H9 (cell line): ENCODE data around the gene MGAT5B. TPM values are rescaled to one million over a fixed set of nuclear protein-coding genes. Genes with fewer than 3 reads are reported as not detected.

Experiments used
- DNase-seq: peaks from one replicate; pipeline ENCODE4 v3.0.0-alpha.2; 2017
- H2AFZ ChIP-seq: one replicate; pipeline ENCODE4 v1.6.1; 2013; ENCODE audit warnings: mild to moderate bottlenecking, low read length, control low read depth, moderate library complexity
- H2AK5ac ChIP-seq: 2 replicates; pipeline ENCODE4 v1.6.1; 2013; ENCODE audit warnings: low read length, control low read depth, mixed read lengths; ENCODE audit not compliant: insufficient read length
- H2BK120ac ChIP-seq: one replicate; pipeline ENCODE4 v1.6.1; 2013; ENCODE audit warnings: low read depth, mild to moderate bottlenecking, low read length, control low read depth, inconsistent platforms; ENCODE audit not compliant: poor library complexity, severe bottlenecking
- H2BK12ac ChIP-seq: 2 replicates; pipeline ENCODE4 v1.6.1; 2013; ENCODE audit warnings: low read length, control low read depth, mixed read lengths, low read depth; ENCODE audit not compliant: insufficient read length
- H2BK15ac ChIP-seq: 2 replicates; pipeline ENCODE4 v1.6.1; 2013; ENCODE audit warnings: low read depth, low read length, control low read depth
- H2BK20ac ChIP-seq: one replicate; pipeline ENCODE4 v1.6.1; 2013; ENCODE audit warnings: low read depth, mild to moderate bottlenecking, low read length, control low read depth, inconsistent platforms; ENCODE audit not compliant: poor library complexity, severe bottlenecking
- H2BK5ac ChIP-seq: 2 replicates; pipeline ENCODE4 v1.6.1; 2013; ENCODE audit warnings: low read length, control low read depth, mixed read lengths; ENCODE audit not compliant: insufficient read length
- H3K14ac ChIP-seq: 2 replicates; pipeline ENCODE4 v1.6.1; 2013; ENCODE audit warnings: low read length, control low read depth; ENCODE audit not compliant: insufficient read depth
- H3K18ac ChIP-seq: 2 replicates; pipeline ENCODE4 v1.6.1; 2013; ENCODE audit warnings: low read depth, mild to moderate bottlenecking, mixed read lengths, low read length, control low read depth; ENCODE audit not compliant: insufficient read length
- H3K23ac ChIP-seq: 2 replicates; pipeline ENCODE4 v1.6.1; 2013; ENCODE audit warnings: low read length, control low read depth, mixed read lengths, low read depth; ENCODE audit not compliant: insufficient read length
- H3K23me2 ChIP-seq: 2 replicates; pipeline ENCODE4 v1.6.1; 2013; ENCODE audit warnings: low read depth, mild to moderate bottlenecking, mixed read lengths, low read length, control low read depth; ENCODE audit not compliant: insufficient read length, poor library complexity, severe bottlenecking
- H3K27ac ChIP-seq: 2 replicates; pipeline ENCODE4 v1.5.1; 2013; ENCODE audit warnings: low read length, control low read depth, mixed read lengths, low read depth; ENCODE audit not compliant: insufficient read length
- H3K27me3 ChIP-seq: 2 replicates; pipeline ENCODE4 v1.6.1; 2013; ENCODE audit warnings: low read length, control low read depth, inconsistent platforms; ENCODE audit not compliant: insufficient read depth
- H3K4ac ChIP-seq: 2 replicates; pipeline ENCODE4 v1.6.1; 2013; ENCODE audit warnings: low read depth, mild to moderate bottlenecking, control low read depth, inconsistent platforms, low read length, moderate library complexity
- H3K4me1 ChIP-seq: 2 replicates; pipeline ENCODE4 v1.6.1; 2013; ENCODE audit warnings: low read length, control low read depth, inconsistent platforms; ENCODE audit not compliant: insufficient read depth
- H3K4me2 ChIP-seq: 2 replicates; pipeline ENCODE4 v1.6.1; 2013; ENCODE audit warnings: low read length, control low read depth, mixed read lengths; ENCODE audit not compliant: insufficient read length, insufficient read depth
- H3K56ac ChIP-seq: 2 replicates; pipeline ENCODE4 v1.6.1; 2013; ENCODE audit warnings: low read depth, mild to moderate bottlenecking, mixed read lengths, low read length, control low read depth; ENCODE audit not compliant: insufficient read length
- H3K79me1 ChIP-seq: 2 replicates; pipeline ENCODE4 v1.6.1; 2013; ENCODE audit warnings: low read depth, mild to moderate bottlenecking, moderate library complexity, low read length, control low read depth, inconsistent platforms; ENCODE audit not compliant: insufficient read depth, poor library complexity, severe bottlenecking
- H3K79me2 ChIP-seq: 2 replicates; pipeline ENCODE4 v1.6.1; 2013; ENCODE audit warnings: low read length, control low read depth, inconsistent platforms; ENCODE audit not compliant: insufficient read depth
- H3K9ac ChIP-seq: 2 replicates; pipeline ENCODE4 v1.6.1; 2013; ENCODE audit warnings: low read length, control low read depth, mixed read lengths; ENCODE audit not compliant: insufficient read length; ENCODE audit errors: extremely low read depth
- H3K9me3 ChIP-seq: one replicate; pipeline ENCODE4 v1.6.1; 2013; ENCODE audit warnings: low read depth, low read length, inconsistent platforms; ENCODE audit not compliant: control insufficient read depth
- H3T11ph ChIP-seq: one replicate; pipeline ENCODE4 v1.6.1; 2013; ENCODE audit warnings: mild to moderate bottlenecking, low read length, control low read depth, inconsistent platforms
- H4K20me1 ChIP-seq: one replicate; pipeline ENCODE4 v1.6.1; 2013; ENCODE audit not compliant: control insufficient read depth, insufficient read length, insufficient read depth
- H4K5ac ChIP-seq: 2 replicates; pipeline ENCODE4 v1.6.1; 2013; ENCODE audit warnings: low read depth, mild to moderate bottlenecking, mixed read lengths, low read length, control low read depth; ENCODE audit not compliant: insufficient read length
- H4K8ac ChIP-seq: replicated peaks from 2 replicates; pipeline ENCODE4 v1.6.1; 2013; ENCODE audit warnings: low read length, control low read depth, mixed read lengths, low read depth; ENCODE audit not compliant: insufficient read length
- H4K91ac ChIP-seq: 2 replicates; pipeline ENCODE4 v1.6.1; 2013; ENCODE audit warnings: low read depth, mild to moderate bottlenecking, moderate library complexity, mixed read lengths, low read length, control low read depth; ENCODE audit not compliant: insufficient read length
- H3K27ac Mint-ChIP-seq, 3 experiments: 2 replicates in 2 of 3; 3 replicates in 1 of 3; pipeline ENCODE4 v1.8.0; 2020 to 2021; ENCODE audit warnings: mixed read lengths in 3 of 3, mild to moderate bottlenecking in 1 of 3, moderate library complexity in 1 of 3
- H3K27me3 Mint-ChIP-seq: 2 replicates; pipeline ENCODE4 v1.8.0; 2021; ENCODE audit warnings: low read depth, mild to moderate bottlenecking, moderate library complexity, mixed read lengths
- H3K36me3 Mint-ChIP-seq, 3 experiments: 2 replicates in 2 of 3; 3 replicates in 1 of 3; pipeline ENCODE4 v1.8.0; 2020 to 2021; ENCODE audit warnings: low read depth in 3 of 3, mixed read lengths in 3 of 3; ENCODE audit not compliant: insufficient read depth in 1 of 3
- H3K4me1 Mint-ChIP-seq, 2 experiments: 2 replicates each; pipeline ENCODE4 v1.8.0; 2020; ENCODE audit warnings: mixed read lengths in 2 of 2
- H3K4me3 Mint-ChIP-seq, 2 experiments: 2 replicates in 1 of 2; 3 replicates in 1 of 2; pipeline ENCODE4 v1.8.0; 2020 to 2021; ENCODE audit warnings: mild to moderate bottlenecking in 2 of 2, mixed read lengths in 2 of 2, moderate library complexity in 1 of 2
- H3K9me3 Mint-ChIP-seq, 2 experiments: 2 replicates in 1 of 2; 3 replicates in 1 of 2; pipeline ENCODE4 v1.8.0; 2020; ENCODE audit warnings: mild to moderate bottlenecking in 2 of 2, mixed read lengths in 2 of 2, moderate library complexity in 1 of 2
- WGBS: extraction: QIAGEN DNeasy Blood & Tissue Kit; methylation state at CpG from one replicate; pipeline ENCODE4 v1.1.7; 2013; ENCODE audit warnings: missing lambda C conversion rate, low lambda C conversion rate, mixed read lengths; ENCODE audit not compliant: insufficient read length; ENCODE audit errors: extremely low coverage; 5-methylcytosine and 5-hydroxymethylcytosine counted together
- total RNA-seq: library from RNA; stranded (reverse); gene quantifications from 2 replicates; pipeline ENCODE4 v1.2.1, GENCODE V29; 2021
- TF ChIP-seq, protein P1 (sequence below): fragments of 200-600 bp; sonication (generic); conservative IDR thresholded peaks from 3 replicates; pipeline ENCODE4 v1.8.0; 2021; ENCODE audit warnings: antibody characterized with exemption, mild to moderate bottlenecking

MGAT5B gene
- total RNA-seq, 1 experiment from 2014 or later = 4.9 TPM

DNA sequence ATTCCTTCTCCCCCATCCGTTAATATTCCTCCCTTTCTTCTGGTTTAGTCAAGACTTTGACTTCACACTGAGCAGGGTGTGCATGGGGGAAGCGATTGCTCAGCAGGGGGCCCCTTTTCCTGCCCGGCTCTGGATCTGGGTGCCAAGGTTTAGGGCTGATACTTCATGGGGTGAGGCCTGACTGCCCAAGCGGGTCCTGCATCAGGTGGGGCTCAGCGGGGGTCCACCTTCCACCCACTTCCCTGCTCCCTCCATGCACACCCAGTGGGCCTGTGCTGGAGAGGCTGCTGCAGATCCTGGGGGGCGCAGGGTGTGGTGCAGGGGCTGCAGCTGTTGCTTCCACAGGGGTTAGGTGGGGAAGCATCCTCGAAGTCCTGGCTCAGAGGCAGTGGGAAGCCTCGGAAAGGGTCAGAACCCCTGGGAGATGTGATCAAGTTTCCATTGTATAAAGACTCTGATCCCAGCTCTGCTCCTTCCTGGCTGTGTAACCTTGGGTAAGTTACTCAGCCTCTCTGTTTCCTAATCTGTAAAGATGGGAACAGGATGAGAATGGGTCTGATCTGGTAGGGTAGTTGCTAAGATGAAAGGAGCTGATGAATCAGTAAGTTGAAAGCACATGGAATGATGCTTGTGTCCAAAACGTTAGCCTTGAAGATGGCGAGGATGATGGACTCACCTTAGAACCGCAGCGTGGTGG, 53.3 kb downstream of the MGAT5B start:
- WGBS = no CpG with 5 or more reads among the region's 12 CpGs
- H3K27ac Mint-ChIP-seq = no peak overlapping the region
- TF ChIP-seq, protein P1, sequence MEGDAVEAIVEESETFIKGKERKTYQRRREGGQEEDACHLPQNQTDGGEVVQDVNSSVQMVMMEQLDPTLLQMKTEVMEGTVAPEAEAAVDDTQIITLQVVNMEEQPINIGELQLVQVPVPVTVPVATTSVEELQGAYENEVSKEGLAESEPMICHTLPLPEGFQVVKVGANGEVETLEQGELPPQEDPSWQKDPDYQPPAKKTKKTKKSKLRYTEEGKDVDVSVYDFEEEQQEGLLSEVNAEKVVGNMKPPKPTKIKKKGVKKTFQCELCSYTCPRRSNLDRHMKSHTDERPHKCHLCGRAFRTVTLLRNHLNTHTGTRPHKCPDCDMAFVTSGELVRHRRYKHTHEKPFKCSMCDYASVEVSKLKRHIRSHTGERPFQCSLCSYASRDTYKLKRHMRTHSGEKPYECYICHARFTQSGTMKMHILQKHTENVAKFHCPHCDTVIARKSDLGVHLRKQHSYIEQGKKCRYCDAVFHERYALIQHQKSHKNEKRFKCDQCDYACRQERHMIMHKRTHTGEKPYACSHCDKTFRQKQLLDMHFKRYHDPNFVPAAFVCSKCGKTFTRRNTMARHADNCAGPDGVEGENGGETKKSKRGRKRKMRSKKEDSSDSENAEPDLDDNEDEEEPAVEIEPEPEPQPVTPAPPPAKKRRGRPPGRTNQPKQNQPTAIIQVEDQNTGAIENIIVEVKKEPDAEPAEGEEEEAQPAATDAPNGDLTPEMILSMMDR = no peak

More for the DNA sequence above, 53.3 kb downstream of the MGAT5B start:
- H2BK20ac ChIP-seq = no peak overlapping the region
- H2BK15ac ChIP-seq = no peak overlapping the region
- no peak overlapping the region for H3T11ph ChIP-seq
- no peak overlapping the region for H4K5ac ChIP-seq
- no peaks in the 10 kb centered on the region for H4K20me1 ChIP-seq
- no peak overlapping the region for H3K4ac ChIP-seq
- no peak overlapping the region for H4K91ac ChIP-seq
- H2BK120ac ChIP-seq = no peak overlapping the region
- H3K27me3 ChIP-seq = no peaks in the 10 kb centered on the region
- no peaks in the 10 kb centered on the region for H3K4me1 ChIP-seq
- no peak overlapping the region for H3K27ac ChIP-seq
- H3K9me3 ChIP-seq = no peaks in the 10 kb centered on the region
- H3K79me1 ChIP-seq = no peaks in the 10 kb centered on the region
- H3K18ac ChIP-seq = no peak overlapping the region
- no peak overlapping the region for H3K14ac ChIP-seq
- H3K23me2 ChIP-seq = no peaks in the 10 kb centered on the region
- no peak overlapping the region for H4K8ac ChIP-seq
- peaks cover 0 to 5% (median 2%) of the 10 kb centered on the region in 3 experiments; a peak in 3 of 7 replicates for H3K36me3 Mint-ChIP-seq
- no peak overlapping the region for H2BK12ac ChIP-seq
- H3K4me2 ChIP-seq = no peak overlapping the region
- H3K4me1 Mint-ChIP-seq = peaks cover 18 to 32% of the 10 kb centered on the region in 2 experiments
- no peak overlapping the region for H2AFZ ChIP-seq
- no peaks in the 10 kb centered on the region for H3K79me2 ChIP-seq
- H3K56ac ChIP-seq = no peak overlapping the region
- no peaks in the 10 kb centered on the region for H3K27me3 Mint-ChIP-seq
- DNase-seq = no peak
- H3K4me3 Mint-ChIP-seq = no peak overlapping the region
- no peak overlapping the region for H3K9ac ChIP-seq
- H2BK5ac ChIP-seq = no peak overlapping the region
- no peak overlapping the region for H3K23ac ChIP-seq
- H2AK5ac ChIP-seq = no peak overlapping the region
- peaks cover 0 to 3% of the 10 kb centered on the region in 2 experiments; a peak in 2 of 5 replicates for H3K9me3 Mint-ChIP-seq
